Tibial artery (tissue), 4 donors: ENCODE data around the gene DNAJC6.

ENCODE experiments used
- DNase-seq, 2 donors: peaks; one replicate each; pipeline ENCODE4 v3.0.0-alpha.2; 2019
- H3K27ac ChIP-seq, 2 donors: fragments of 200-600 bp; sonication (generic) in 1 of 2; 1 replicate in 1 of 2; 2 replicates in 1 of 2; pipeline ENCODE4 v1.5.1; 2018 to 2019; ENCODE audit warnings: mild to moderate bottlenecking in 1 of 2
- H3K27me3 ChIP-seq, 2 donors: fragments of 200-600 bp; sonication (generic) in 1 of 2; one replicate each; pipeline versions ENCODE4 v1.5.1 to v1.6.0; 2016 to 2019
- H3K36me3 ChIP-seq, 3 donors: fragments of 200-600 bp; sonication (generic) in 2 of 3; one replicate each; pipeline ENCODE4 v1.5.1; 2016 to 2019; ENCODE audit warnings: mild to moderate bottlenecking in 2 of 3
- H3K4me1 ChIP-seq, 4 donors: fragments of 200-600 bp; sonication (generic) in 2 of 4; 1 replicate in 3 of 4; 2 replicates in 1 of 4; pipeline ENCODE4 v1.5.1; 2016 to 2019
- H3K4me3 ChIP-seq, 2 donors: fragments of 200-600 bp; sonication (generic) in 1 of 2; 1 replicate in 1 of 2; 2 replicates in 1 of 2; pipeline ENCODE4 v1.5.1; 2018 to 2019; ENCODE audit warnings: mild to moderate bottlenecking in 2 of 2
- H3K9me3 ChIP-seq, 3 donors: fragments of 200-600 bp; sonication (generic) in 1 of 3; one replicate each; pipeline ENCODE4 v1.5.1; 2016 to 2019
- intact Hi-C: fragments of 100-400 bp; cut with DNase I; formaldehyde crosslinking; loops from one replicate; pipeline ENCODE4 v1.15.0; 2023; ENCODE audit warnings: low total_unique reads
- TF ChIP-seq, protein P1 (sequence below), 2 experiments: fragments of 200-600 bp in 1 of 2; fragments of 450-650 bp in 1 of 2; IDR thresholded peaks; one replicate each; pipeline ENCODE4 v1.5.1; 2017 to 2019; ENCODE audit warnings: antibody characterized with exemption in 2 of 2, mild to moderate bottlenecking in 1 of 2, moderate library complexity in 1 of 2

The DNAJC6 gene

DNA sequence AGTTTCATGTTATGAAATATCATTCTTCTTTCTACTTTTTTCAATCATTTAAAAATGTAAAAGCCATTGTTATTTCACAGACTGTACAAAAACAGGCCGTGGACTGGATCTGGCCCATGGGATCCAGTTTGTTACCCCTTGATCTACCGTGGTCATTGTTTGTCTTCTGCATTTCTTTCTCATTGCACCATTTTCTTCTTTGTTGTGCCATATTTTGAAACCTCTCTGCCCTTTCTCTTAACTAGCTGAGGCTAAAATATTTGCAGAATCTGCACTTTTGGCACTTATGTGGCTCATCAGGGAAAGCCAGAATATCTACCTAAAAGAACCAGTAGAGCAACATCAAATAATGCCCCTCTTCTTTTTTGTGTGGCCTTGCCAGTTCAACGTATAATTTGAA lies 50.5 kb downstream of the DNAJC6 start:
- no peaks in the 10 kb centered on the region for H3K27me3 ChIP-seq
- TF ChIP-seq, protein P1, sequence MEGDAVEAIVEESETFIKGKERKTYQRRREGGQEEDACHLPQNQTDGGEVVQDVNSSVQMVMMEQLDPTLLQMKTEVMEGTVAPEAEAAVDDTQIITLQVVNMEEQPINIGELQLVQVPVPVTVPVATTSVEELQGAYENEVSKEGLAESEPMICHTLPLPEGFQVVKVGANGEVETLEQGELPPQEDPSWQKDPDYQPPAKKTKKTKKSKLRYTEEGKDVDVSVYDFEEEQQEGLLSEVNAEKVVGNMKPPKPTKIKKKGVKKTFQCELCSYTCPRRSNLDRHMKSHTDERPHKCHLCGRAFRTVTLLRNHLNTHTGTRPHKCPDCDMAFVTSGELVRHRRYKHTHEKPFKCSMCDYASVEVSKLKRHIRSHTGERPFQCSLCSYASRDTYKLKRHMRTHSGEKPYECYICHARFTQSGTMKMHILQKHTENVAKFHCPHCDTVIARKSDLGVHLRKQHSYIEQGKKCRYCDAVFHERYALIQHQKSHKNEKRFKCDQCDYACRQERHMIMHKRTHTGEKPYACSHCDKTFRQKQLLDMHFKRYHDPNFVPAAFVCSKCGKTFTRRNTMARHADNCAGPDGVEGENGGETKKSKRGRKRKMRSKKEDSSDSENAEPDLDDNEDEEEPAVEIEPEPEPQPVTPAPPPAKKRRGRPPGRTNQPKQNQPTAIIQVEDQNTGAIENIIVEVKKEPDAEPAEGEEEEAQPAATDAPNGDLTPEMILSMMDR (IDR thresholded peaks at IDR 0.05): no peak
- H3K27ac ChIP-seq: no peak overlapping the region
- intact Hi-C loops: no loop called here
- DNase-seq: no peak
- no peak overlapping the region for H3K4me3 ChIP-seq
- no peaks in the 10 kb centered on the region for H3K4me1 ChIP-seq
- no peaks in the 10 kb centered on the region for H3K9me3 ChIP-seq
- no peaks in the 10 kb centered on the region for H3K36me3 ChIP-seq

DNA sequence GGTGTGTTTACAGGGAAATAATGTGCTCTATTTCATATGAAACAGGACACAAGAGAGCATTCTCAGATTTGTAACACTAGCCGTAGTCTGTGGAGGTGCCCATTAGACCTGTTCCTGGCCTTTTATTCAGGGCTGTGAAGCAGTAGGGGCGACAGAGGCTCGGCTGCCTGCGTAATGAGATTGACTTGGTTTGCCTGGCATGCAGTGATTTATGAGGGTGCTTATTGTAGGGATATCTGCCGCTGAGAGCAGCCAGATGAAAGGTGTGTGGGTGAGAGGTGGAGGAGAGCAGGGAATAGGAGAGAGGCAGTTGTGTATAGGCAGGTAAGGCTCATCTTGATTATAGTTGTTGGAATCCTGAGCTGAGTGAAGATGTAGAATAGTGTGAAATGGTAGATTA lies 51.3 kb downstream of the DNAJC6 start:
- Histone ChIP-seq H3K27me3 (no peaks in the 10 kb centered on the region), H3K27ac (no peak overlapping the region), H3K36me3 (no peaks in the 10 kb centered on the region), H3K9me3 (no peaks in the 10 kb centered on the region), H3K4me1 (no peaks in the 10 kb centered on the region), H3K4me3 (no peak overlapping the region)
- TF ChIP-seq, protein P1 (IDR thresholded peaks at IDR 0.05): no peak
- intact Hi-C loops: no loop called here
- no peak for DNase-seq

DNA sequence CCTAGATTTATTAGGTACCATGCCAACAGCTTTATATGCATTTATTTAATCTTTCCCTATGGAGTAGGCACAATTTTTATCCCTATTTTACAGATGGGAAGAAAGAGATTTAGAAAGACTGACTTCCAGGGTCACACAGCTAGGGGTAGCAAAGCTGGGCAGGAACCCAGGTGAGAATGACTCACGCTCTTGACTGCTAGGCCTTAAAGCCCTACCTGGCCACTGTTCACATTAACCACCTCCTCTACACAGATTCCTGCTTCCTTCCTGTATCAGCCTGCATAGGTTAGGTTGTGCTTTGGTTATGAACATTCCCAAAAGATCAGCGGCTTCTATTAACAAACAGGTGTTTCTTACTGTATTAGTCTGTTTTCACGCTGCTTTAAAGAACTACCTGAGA lies 53.2 kb downstream of the DNAJC6 start:
- H3K9me3 ChIP-seq: no peaks in the 10 kb centered on the region
- no peak for DNase-seq
- no peak overlapping the region for H3K27ac ChIP-seq
- TF ChIP-seq, protein P1 (IDR thresholded peaks at IDR 0.05): no peak
- peaks cover 0 to 7% (median 0%) of the 10 kb centered on the region in 3 donors for H3K36me3 ChIP-seq
- H3K27me3 ChIP-seq: no peaks in the 10 kb centered on the region
- H3K4me1 ChIP-seq: no peaks in the 10 kb centered on the region
- intact Hi-C loops: no loop called here
- no peak overlapping the region for H3K4me3 ChIP-seq

DNA sequence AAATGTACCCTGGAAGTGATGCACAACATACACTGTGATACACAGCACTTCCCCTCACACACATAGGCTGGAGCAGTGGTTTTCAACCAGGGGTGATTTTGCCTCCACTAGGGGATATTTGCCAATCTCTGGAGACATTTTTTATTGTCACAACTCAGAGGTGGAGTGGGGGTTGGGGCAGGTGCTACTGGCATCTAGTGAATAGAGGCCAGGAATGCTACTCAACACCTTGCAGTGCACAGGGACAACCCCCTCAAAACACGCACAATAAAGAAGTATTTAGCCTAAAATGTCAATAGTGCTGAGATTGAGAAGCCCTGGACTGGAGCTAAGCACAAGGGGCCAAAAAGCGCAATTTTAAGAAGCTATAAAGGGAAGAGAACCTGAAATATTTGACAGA lies 54.1 kb downstream of the DNAJC6 start:
- Histone ChIP-seq H3K9me3 (no peaks in the 10 kb centered on the region), H3K27me3 (no peaks in the 10 kb centered on the region), H3K36me3 (peaks cover 0 to 7% (median 0%) of the 10 kb centered on the region in 3 donors), H3K4me1 (no peaks in the 10 kb centered on the region), H3K4me3 (no peak overlapping the region), H3K27ac (no peak overlapping the region)
- DNase-seq: no peak
- TF ChIP-seq, protein P1 (IDR thresholded peaks at IDR 0.05): no peak
- intact Hi-C loops: no loop called here

DNA sequence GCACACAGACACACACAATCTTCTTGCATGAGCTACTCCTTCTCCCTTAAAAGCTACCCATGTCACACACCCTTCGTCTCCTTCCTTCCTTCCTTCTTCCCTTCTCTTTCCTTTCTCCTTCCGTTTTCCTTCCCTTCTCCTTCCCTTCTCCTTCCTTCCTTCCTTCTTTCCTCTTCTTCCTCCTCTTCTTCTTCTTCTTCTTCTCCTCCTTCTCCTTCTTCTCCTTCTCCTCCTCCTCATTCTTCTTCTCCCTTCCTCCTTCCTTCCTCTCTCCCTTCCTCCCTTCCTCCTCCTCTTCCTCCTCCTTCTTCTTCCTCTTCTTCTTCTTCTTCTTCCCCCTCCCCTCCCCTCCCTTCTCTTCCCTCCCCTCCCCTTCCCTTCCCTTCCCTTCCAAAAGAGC lies 59.1 kb downstream of the DNAJC6 start:
- no peaks in the 10 kb centered on the region for H3K27me3 ChIP-seq
- H3K36me3 ChIP-seq: peaks cover 0 to 7% (median 0%) of the 10 kb centered on the region in 3 donors
- no peaks in the 10 kb centered on the region for H3K4me1 ChIP-seq
- H3K9me3 ChIP-seq: no peaks in the 10 kb centered on the region
- H3K27ac ChIP-seq: no peak overlapping the region
- H3K4me3 ChIP-seq: no peak overlapping the region
- intact Hi-C loops: no loop called here
- no peak for DNase-seq
- TF ChIP-seq, protein P1 (IDR thresholded peaks at IDR 0.05): no peak

DNA sequence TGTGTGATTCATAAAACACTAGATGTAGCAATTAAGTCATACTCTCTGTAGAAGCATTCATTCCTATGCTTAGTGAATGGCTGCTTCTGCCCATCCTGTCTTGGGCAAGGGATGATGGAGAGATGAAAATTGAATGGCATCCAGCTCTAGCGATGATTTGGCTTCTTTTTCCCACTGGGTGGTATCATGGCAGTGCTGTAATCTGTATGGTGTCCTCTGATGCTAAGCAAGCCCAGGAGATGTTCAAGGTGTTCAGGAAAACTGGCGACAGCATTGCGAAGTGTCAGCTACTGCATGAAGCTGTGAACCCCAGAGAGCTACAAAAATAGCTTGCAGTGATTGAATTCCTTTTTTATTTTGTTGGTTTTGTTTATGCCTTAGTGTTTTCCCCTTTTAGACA lies 62.2 kb downstream of the DNAJC6 start:
- H3K4me3 ChIP-seq: no peak overlapping the region
- no peaks in the 10 kb centered on the region for H3K9me3 ChIP-seq
- intact Hi-C loops: no loop called here
- DNase-seq: no peak
- H3K4me1 ChIP-seq: no peaks in the 10 kb centered on the region
- TF ChIP-seq, protein P1 (IDR thresholded peaks at IDR 0.05): no peak
- H3K27ac ChIP-seq: no peak overlapping the region
- H3K27me3 ChIP-seq: no peaks in the 10 kb centered on the region
- H3K36me3 ChIP-seq: no peaks in the 10 kb centered on the region
